B cell (primary cell): Measurements from ENCODE around the gene COL4A6. TPM values are rescaled to one million over a fixed set of nuclear protein-coding genes. Genes with fewer than 3 reads are reported as not detected.

Experiments used
- ATAC-seq: fragments of 200-7000 bp; cut with Tn5 transposase; one replicate; pipeline ENCODE4 v1.10.0; 2021; ENCODE audit warnings: low read depth, mild to moderate bottlenecking, moderate number of reproducible peaks, moderate library complexity
- CTCF ChIA-PET: fragments of 350-600 bp; sonication (Branson Sonifier 250); formaldehyde crosslinking; loops from one replicate; lab custom pipeline; 2021; ENCODE audit warnings: antibody characterized with exemption, inconsistent platforms; lab: Charles Lee
- POLR2A ChIA-PET: fragments of 350-600 bp; sonication (Branson Sonifier 250); formaldehyde crosslinking; loops from one replicate; lab custom pipeline; 2021; ENCODE audit warnings: antibody characterized with exemption; lab: Charles Lee
- DNase-seq: peaks from one replicate; pipeline ENCODE4 v3.0.0; 2013
- H2AFZ ChIP-seq: 2 replicates; pipeline ENCODE4 v1.6.1; 2012; ENCODE audit warnings: mild to moderate bottlenecking, low read depth, low read length; ENCODE audit not compliant: insufficient read depth, poor library complexity, severe bottlenecking
- H3K27ac ChIP-seq, 2 donors: 1 replicate in 1 of 2; 2 replicates in 1 of 2; pipeline ENCODE4 v1.5.1; 2012 to 2013; ENCODE audit warnings: low read length in 2 of 2, mild to moderate bottlenecking in 2 of 2, moderate library complexity in 1 of 2
- H3K27me3 ChIP-seq, 4 experiments: fragments of 200-600 bp in 1 of 4; sonication (generic) in 1 of 4; replicated peaks in 1 of 4; 1 replicate in 2 of 4; 2 replicates in 2 of 4; pipeline versions ENCODE4 v1.6.1 to v1.7.0; 2013 to 2016; ENCODE audit warnings: low read length in 3 of 4, mild to moderate bottlenecking in 2 of 4, mixed read lengths in 1 of 4, moderate library complexity in 1 of 4; ENCODE audit not compliant: insufficient read depth in 4 of 4, control insufficient read depth in 3 of 4; ENCODE audit errors: control extremely low read depth in 1 of 4
- H3K36me3 ChIP-seq, 2 experiments: replicated peaks in 1 of 2; 1 replicate in 1 of 2; 2 replicates in 1 of 2; pipeline versions ENCODE4 v1.6.1 to v1.7.1; 2013; ENCODE audit warnings: low read length in 1 of 2; ENCODE audit not compliant: insufficient read depth in 2 of 2, control insufficient read depth in 1 of 2; ENCODE audit errors: control extremely low read depth in 1 of 2, extremely low read depth in 1 of 2
- H3K4me1 ChIP-seq, 2 donors: fragments of 200-600 bp in 1 of 2; sonication (generic) in 1 of 2; 1 replicate in 1 of 2; 2 replicates in 1 of 2; pipeline versions ENCODE4 v1.5.1 to v1.6.1; 2013 to 2017; ENCODE audit warnings: low read length in 2 of 2; ENCODE audit not compliant: control insufficient read depth in 2 of 2, insufficient read depth in 2 of 2
- H3K4me2 ChIP-seq: replicated peaks from 2 replicates; pipeline ENCODE3; 2012; ENCODE audit warnings: mild to moderate bottlenecking, low read depth, low read length; ENCODE audit not compliant: poor library complexity, severe bottlenecking
- H3K4me3 ChIP-seq, 5 experiments: fragments of 200-600 bp in 1 of 5; sonication (generic) in 1 of 5; 1 replicate in 3 of 5; 2 replicates in 2 of 5; pipeline versions ENCODE4 v1.5.1 to v1.7.0; 2011 to 2016; ENCODE audit warnings: low read length in 4 of 5, mild to moderate bottlenecking in 4 of 5, low read depth in 2 of 5, control low read depth in 1 of 5, moderate library complexity in 1 of 5; ENCODE audit not compliant: insufficient read depth in 1 of 5; ENCODE audit errors: control extremely low read depth in 1 of 5, extremely low read depth in 1 of 5
- H3K79me2 ChIP-seq: fragments of 200-600 bp; sonication (generic); one replicate; pipeline ENCODE4 v1.6.0; 2016; ENCODE audit warnings: low read length; ENCODE audit not compliant: control insufficient read depth, insufficient read depth
- H3K9ac ChIP-seq: fragments of 200-600 bp; sonication (generic); 2 replicates; pipeline ENCODE4 v1.6.1; 2017; ENCODE audit warnings: mild to moderate bottlenecking, low read length, moderate library complexity
- H3K9me3 ChIP-seq, 3 donors: one replicate each; pipeline versions ENCODE4 v1.6.1 to v1.7.1; 2013; ENCODE audit warnings: low read length in 2 of 3; ENCODE audit not compliant: control insufficient read depth in 2 of 3, insufficient read depth in 1 of 3; ENCODE audit errors: control extremely low read depth in 1 of 3
- H4K20me1 ChIP-seq: 2 replicates; pipeline ENCODE4 v1.6.0; 2012; ENCODE audit warnings: mild to moderate bottlenecking, low read length; ENCODE audit not compliant: insufficient read depth, control insufficient read depth, poor library complexity, severe bottlenecking
- H3K27ac Mint-ChIP-seq: one replicate; pipeline ENCODE4 v1.8.0; 2021; ENCODE audit warnings: mixed read lengths
- H3K27me3 Mint-ChIP-seq: one replicate; pipeline ENCODE4 v1.8.0; 2021; ENCODE audit warnings: mixed read lengths
- H3K4me1 Mint-ChIP-seq: one replicate; pipeline ENCODE4 v1.8.0; 2021; ENCODE audit warnings: mixed read lengths
- H3K4me3 Mint-ChIP-seq: one replicate; pipeline ENCODE4 v1.8.0; 2021; ENCODE audit warnings: mixed read lengths
- H3K9me3 Mint-ChIP-seq: one replicate; pipeline ENCODE4 v1.8.0; 2022; ENCODE audit warnings: mixed read lengths; ENCODE audit not compliant: insufficient read depth
- CTCF ChIP-seq: fragments of 200-600 bp; IDR thresholded peaks from one replicate; pipeline ENCODE4 v1.8.0; 2022; ENCODE audit warnings: antibody characterized with exemption, mild to moderate bottlenecking
- EZH2 ChIP-seq: IDR thresholded peaks from 2 replicates; pipeline ENCODE4 v1.6.1; 2012; ENCODE audit warnings: borderline replicate concordance, low read depth, mild to moderate bottlenecking, moderate library complexity, low read length; ENCODE audit not compliant: insufficient read depth, poor library complexity, severe bottlenecking
- WGBS: methylation state at CpG from one replicate; pipeline ENCODE4 v1.1.5; 2013; ENCODE audit warnings: missing lambda C conversion rate; ENCODE audit not compliant: insufficient coverage; 5-methylcytosine and 5-hydroxymethylcytosine counted together
- intact Hi-C: fragments of 100-400 bp; cut with micrococcal nuclease; formaldehyde crosslinking; loops from one replicate; pipeline ENCODE4 v1.10.0; 2022
- polyA plus RNA-seq: library from polyadenylated mRNA; depleted of rRNA; stranded (reverse); fragments of >200 nt; gene quantifications from 2 replicates; pipeline ENCODE4 v1.2.3, GENCODE V29; 2012
- total RNA-seq, 2 donors: library from RNA; stranded (reverse); fragments of 120-200 nt in 1 of 2; gene quantifications; 1 replicate in 1 of 2; 2 replicates in 1 of 2; pipeline versions ENCODE4 v1.2.3 to v1.2.4, GENCODE V29; 2013 to 2022

The COL4A6 gene
- total and polyA plus RNA-seq, 2 donors (not counting 1 experiment from before 2014, with no cell fraction given), result not detected

GRCh38 chrX:108165383-108166111 is 272.7 kb downstream of the COL4A6 start:
- Mint-ChIP-seq H3K4me1 (no peaks in the 10 kb centered on the region), H3K4me3 (no peak overlapping the region), H3K27ac (no peak overlapping the region), H3K9me3 (no peaks in the 10 kb centered on the region), H3K27me3 (no peaks in the 10 kb centered on the region)
- H3K27me3 ChIP-seq, result no peaks in the 10 kb centered on the region
- no peaks in the 10 kb centered on the region for H4K20me1 ChIP-seq
- H3K4me2 ChIP-seq, result no peak overlapping the region
- ATAC-seq (no peak), DNase-seq (no peak)
- H3K9ac ChIP-seq, result no peak overlapping the region
- no peaks in the 10 kb centered on the region for H3K4me1 ChIP-seq
- ChIA-PET POLR2A (no interaction called here), CTCF (no interaction called here)
- TF ChIP-seq CTCF (no peak), EZH2 (no peak)
- no peaks in the 10 kb centered on the region for H3K79me2 ChIP-seq
- no peak overlapping the region for H3K4me3 ChIP-seq
- H3K9me3 ChIP-seq, result peaks cover 0 to 3% (median 0%) of the 10 kb centered on the region in 3 donors
- no peak overlapping the region for H3K27ac ChIP-seq
- no CpG with 5 or more reads among the region's 7 CpGs for WGBS
- H3K36me3 ChIP-seq, result no peaks in the 10 kb centered on the region
- intact Hi-C loops, result no loop called here
- no peak overlapping the region for H2AFZ ChIP-seq

DNA sequence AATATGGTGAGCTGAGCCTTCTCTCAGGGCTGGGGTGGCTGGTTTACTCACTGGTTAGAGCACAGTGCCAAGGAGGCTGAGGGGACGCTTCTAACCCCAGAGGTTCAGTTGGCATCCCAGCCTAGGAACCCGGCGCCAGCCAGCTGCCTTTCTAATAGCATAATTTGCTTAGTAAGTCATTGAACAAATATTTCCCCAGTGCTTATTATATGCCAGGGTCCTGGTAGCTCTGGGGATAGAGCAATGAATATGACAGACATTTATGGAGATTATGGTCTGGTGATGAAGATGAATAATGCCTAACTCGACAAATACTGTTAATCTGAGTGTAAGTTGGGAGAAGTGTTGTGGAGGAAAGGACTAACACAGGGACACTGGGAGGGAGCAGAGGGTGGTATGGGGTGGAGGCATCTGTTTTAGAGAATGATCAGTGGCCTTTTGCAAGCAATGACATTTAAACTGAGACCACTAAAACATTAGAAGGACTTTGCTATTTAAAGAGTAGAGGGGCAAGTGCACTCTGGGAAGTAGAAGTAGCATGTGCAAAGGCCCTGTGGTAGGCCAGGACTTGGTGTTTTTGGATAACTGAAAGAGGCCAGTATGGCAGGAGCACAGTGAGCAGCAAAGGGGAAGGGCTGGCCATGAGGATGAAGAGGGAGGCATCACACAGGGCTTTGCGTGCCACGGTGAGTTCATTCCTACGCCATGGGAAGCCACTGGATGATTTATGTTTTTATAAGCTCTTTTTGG is 274.7 kb downstream of the COL4A6 start:
- Histone ChIP-seq H3K9me3 (peaks cover 0 to 3% (median 0%) of the 10 kb centered on the region in 3 donors), H3K9ac (no peak overlapping the region), H4K20me1 (no peaks in the 10 kb centered on the region), H3K27ac (no peak overlapping the region), H3K4me3 (no peak overlapping the region), H3K4me1 (no peaks in the 10 kb centered on the region), H3K36me3 (no peaks in the 10 kb centered on the region), H3K4me2 (no peak overlapping the region), H3K27me3 (no peaks in the 10 kb centered on the region), H2AFZ (no peak overlapping the region), H3K79me2 (no peaks in the 10 kb centered on the region)
- intact Hi-C loops, result no loop called here
- no peak overlapping the region for H3K4me3 Mint-ChIP-seq
- WGBS, result 92% methylated on average over 4 of the region's 7 CpGs
- ChIA-PET POLR2A (no interaction called here), CTCF (no interaction called here)
- no peak overlapping the region for H3K27ac Mint-ChIP-seq
- H3K9me3 Mint-ChIP-seq, result no peaks in the 10 kb centered on the region
- ATAC-seq (no peak), DNase-seq (no peak)
- H3K4me1 Mint-ChIP-seq, result no peaks in the 10 kb centered on the region
- TF ChIP-seq CTCF (no peak), EZH2 (no peak)
- no peaks in the 10 kb centered on the region for H3K27me3 Mint-ChIP-seq
